Esophagus squamous epithelium (tissue), 4 donors: Measurements from ENCODE around the gene TRIP10.

ENCODE experiments used
- CTCF ChIP-seq, 6 experiments: fragments of 450-650 bp in 4 of 6; fragments of 200-600 bp in 2 of 6; sonication (generic) in 2 of 6; IDR thresholded peaks; one replicate each; pipeline ENCODE4 v1.5.1; 2016 to 2019; ENCODE audit warnings: antibody characterized with exemption in 6 of 6, mild to moderate bottlenecking in 4 of 6, moderate library complexity in 4 of 6
- POLR2A ChIP-seq, 4 donors: fragments of 450-650 bp; IDR thresholded peaks; one replicate each; pipeline ENCODE4 v1.6.1; 2017; ENCODE audit warnings: antibody characterized with exemption in 4 of 4, mild to moderate bottlenecking in 4 of 4, moderate library complexity in 3 of 4

GRCh38 chr19:6693056-6693471, 46.4 kb upstream of the TRIP10 start:
- TF ChIP-seq CTCF (IDR thresholded peaks at IDR 0.05) (no peak), POLR2A (IDR thresholded peaks at IDR 0.05) (no peak)
